Activated CD4-positive, alpha-beta T cell treated with anti-CD3 and anti-CD28 coated beads, Interleukin-2, Interleukin-4, amounts not matched to agents 100 ng/mL and 50 ng/mL, durations not matched to agents 16 hours and 8 hours (primary cell): ENCODE measurements around the gene DHRS4L2.

Experiments
- DNase-seq: peaks from one replicate; pipeline ENCODE4 v3.0.0-alpha.2; 2020; ENCODE audit warnings: low spot score

DHRS4L2 gene

GRCh38 chr14:24053548-24054323, 65.0 kb downstream of the DHRS4L2 start:
- no peak for DNase-seq

DNA sequence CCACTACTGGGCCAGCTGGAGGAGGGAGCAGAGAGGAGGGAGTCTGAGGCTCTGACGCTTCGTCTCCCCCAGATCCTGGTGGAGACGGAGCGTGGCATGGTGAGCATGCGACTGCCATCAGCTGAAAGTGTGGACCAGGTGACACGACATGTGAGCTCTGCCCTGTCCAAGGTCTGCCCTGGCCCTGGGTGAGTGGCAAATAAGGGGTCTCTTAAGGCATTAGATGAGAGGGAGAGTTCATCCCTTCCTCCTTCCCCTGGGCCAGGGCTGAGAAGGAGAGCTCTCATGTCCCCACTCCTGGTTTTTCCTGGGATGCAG, 65.6 kb downstream of the DHRS4L2 start:
- no peak for DNase-seq

GRCh38 chr14:24054646-24055045, 65.9 kb downstream of the DHRS4L2 start:
- DNase-seq, result no peak
